GM18909 (cell line): ENCODE measurements around the gene BRME1.
A peak's percentile ranks its signal among the peaks of the same experiment; 100 is the strongest.

Source experiments
- ATAC-seq: cut with Tn5 transposase; IDR thresholded peaks from one replicate; pipeline ENCODE4 v1.9.1; 2021; ENCODE audit warnings: mild to moderate bottlenecking; ENCODE audit not compliant: unreplicated experiment, poor library complexity

Gene BRME1

DNA sequence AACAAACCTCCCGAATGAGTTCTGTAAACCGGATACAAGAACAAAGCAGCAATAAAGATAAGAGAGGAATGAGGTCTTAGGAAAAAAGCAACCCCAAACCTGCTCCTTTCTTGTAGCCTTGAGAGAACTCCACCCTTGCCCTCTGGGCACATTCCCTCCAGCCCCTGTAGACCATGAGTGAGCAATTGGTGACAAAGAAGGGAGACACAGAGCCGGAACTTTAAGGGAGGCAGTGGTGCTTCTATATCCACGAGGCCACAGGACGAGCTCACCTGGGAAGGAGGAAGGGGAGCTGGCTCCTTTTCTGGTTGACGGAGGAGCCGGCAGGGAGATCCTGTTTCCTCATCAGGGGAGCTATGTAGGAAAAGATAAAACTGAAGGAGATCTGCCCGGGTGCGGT is 13.0 kb downstream of the BRME1 start:
- ATAC-seq = no peak

DNA sequence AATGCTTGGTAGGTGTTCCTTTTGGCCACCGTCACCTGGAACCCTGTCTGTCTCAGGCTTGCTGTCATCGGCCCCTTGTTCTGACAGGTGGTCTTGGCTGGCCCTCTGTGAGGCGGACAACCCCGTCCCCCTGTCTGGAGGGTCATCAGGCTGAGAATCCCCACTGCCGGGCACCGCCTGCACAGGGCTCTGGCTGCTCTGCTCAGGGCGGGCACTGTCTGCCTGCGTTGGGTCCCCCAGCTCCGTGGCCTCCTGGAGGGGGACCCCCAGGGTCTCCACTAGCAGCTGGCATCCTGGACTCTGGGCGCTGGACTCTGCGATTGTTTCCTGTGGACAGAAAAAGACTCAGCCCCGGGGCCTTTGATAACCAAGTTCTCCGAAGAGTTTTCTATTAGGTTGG is 15.8 kb downstream of the BRME1 start:
- ATAC-seq = no peak

DNA sequence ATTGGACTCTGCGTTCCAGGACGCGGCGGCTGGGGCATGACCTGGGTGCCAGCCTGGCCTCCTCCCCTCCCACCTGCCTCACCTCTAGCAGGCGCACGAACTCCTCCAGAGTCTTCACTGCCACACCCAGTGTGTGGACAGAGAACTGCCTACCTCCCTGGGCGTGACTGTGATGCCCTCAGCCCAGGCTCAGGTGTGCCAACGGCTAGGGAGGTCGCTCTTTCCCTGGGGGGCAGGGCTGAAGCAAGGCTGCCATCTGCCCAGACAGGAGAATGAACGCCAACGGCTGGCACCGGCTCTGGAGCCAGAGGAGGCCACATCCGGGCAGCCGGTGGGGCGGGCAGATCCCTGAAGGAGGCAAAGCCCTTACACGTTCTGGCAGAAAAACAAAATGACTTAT is 17.6 kb downstream of the BRME1 start:
- no peak for ATAC-seq

DNA sequence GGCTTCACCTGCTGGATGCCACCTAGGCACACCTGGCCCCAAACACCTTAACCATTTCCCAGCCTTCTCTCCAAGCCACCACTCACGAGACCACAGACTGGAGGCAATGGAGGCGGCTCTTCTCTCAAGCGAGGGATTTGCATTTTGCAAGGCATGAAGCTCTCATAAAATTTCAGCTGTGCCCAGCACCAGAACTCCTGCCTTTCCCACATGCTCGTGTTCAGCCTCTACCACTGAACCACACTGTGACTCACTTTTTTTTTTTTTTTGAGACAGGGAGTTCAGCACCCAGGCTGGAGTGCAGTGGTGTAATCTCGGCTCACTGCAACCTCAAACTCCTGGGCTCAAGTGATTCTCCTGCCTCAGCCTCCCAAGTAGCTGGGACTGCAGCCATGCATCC is 18.4 kb downstream of the BRME1 start:
- ATAC-seq = no peak

DNA sequence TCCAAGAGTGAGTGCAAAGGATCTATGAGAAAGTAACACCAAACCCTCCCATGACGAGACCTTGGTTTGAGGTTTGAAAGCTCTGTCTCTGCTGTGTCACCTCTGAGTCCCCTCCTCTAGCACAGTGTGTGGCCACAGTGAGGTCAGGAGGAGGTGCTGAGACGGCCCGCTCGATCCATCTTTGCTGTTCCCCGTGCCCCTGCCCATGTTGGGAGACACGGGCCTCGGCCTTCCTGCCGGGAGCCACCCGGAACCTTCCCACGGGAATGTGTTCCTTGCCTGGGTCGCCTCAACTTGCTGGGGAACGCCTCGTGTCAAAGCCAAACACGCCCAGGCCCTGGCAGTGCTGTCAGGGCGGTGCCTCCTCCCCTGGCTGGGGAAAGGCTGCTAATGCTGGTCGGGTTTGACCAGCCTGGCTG is 18.9 kb downstream of the BRME1 start:
- ATAC-seq = no peak

DNA sequence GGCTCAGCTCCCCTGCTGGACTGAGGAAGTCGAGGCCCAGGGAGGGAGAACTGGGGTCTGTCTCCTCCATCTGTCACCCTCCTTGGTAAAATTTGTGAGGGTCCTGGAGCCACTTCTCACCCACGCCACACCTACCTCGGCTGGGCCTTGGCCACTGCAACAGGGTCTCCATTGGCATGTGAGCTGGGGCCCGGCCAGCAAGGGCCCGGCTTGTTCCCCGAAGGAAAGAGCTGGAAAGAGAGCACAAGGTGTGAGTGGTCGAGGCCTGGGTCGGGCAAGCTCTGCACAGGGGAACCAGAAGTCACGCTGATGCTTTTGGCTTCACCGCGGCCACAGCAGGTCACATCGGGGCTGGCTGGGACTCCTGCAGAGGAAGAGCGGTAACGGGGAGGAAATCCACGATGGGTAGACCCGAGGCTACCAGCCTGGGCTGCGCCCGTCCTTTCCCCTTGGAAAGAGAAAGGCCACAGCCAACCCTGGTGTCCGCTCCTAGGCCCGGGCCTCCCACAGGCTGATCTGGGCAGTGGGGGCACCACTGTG is 20.0 kb downstream of the BRME1 start:
- ATAC-seq = no peak

DNA sequence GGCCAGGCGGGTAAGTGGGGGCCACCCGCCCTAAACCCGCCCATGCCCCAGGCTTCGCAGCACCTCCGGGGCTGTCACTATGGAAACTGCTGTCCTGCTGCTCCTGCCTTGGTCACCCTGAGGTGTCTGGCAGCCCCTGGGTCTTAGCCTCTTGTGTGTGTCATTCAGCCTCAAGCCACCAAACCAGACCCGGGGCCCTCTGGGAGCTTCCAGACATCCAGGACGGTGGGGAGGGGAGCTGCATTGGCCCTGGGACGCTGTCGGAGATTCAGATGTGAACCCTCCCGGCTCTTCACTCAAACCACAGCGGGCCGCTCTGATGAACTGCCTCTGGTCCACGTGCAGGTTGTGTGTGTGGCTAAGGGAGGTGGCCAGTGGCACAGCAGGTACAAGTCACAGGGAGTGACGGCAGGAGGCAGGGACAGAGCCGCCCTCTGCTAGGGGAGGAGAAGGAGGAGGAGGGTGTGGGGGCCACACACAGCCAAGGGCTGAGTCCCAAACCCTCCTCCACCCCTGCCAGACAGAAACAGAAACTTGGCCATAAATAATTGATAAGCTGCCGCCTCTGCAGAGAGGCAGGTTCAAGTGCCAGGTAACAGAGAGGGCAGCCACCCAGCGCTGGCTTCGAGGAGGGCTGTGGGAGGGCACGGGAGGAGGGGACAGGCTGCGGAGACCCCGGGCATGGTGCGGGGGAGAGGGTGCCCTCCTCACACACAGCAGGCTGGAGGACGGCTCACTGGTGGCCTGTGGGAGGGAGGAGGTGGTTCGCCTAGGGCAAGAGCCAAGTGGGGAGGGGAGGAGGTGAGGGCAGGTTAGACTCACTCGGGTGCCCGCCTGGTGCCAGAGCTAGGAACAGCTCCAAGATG is 21.0 kb downstream of the BRME1 start:
- ATAC-seq = no peak

DNA sequence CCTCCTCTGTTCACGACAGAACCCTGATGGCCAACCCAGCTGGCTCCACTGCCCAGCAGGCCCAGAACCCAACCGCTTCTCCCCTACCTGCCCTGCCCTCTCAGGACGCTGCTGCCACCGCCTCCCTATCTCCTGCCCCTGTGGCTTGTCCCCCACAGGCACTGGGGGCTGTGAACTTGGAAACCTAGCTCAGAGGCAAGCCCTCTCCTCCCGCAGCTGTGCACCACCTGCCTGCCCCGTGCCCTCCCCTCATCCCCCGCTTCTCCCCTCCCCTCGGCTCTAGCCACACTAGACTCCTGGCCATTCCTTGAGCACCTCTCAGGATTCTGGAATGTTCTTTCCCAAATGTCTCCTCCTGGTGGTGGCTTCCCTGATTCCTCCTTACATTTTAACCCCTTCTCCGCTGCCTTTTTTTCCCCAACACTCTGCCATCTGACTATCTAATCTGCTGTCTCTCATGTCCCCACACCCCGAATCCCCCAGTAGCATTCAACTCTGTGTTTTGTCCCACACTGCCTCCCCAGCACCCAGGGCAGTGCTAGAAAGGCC is 22.3 kb downstream of the BRME1 start:
- no peak for ATAC-seq

DNA sequence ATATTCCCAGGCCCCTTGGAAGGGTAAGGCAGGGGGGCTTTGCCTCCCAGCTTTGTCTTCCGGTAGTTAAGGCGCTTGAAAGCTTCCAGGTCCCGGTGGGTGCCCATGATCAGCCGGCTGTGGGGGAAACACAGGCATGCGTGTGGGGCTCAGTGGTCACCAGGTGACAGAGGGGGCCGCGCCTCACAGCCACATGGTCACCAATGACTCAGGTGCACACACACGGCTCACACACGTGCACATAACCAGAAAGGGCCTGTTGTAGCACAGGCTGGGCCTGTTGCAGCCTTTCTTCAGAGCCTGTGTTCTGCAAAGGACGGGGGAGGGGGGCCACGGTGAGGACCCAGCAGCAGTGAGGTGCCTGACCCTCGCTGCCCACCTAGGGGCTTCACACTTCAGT is 23.1 kb downstream of the BRME1 start:
- no peak for ATAC-seq

DNA sequence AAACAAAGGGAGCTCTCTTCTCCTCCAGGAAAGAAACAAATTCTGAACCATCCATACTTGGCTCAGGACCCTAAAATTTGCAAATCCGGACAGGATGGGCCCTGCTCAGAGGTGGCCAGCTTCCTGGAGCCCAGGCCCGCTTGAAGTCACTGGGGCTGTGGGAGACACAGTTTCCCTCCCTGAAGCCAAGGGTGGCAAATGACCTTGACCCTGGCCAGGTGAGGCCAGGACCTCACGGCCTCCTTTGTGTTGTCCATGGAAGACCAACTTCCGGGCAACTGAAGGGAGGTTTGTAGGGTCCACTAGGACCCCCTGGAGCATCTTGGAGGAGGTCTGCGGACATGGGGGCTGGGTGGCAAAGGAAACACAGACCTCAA is 23.5 kb downstream of the BRME1 start:
- no peak for ATAC-seq

DNA sequence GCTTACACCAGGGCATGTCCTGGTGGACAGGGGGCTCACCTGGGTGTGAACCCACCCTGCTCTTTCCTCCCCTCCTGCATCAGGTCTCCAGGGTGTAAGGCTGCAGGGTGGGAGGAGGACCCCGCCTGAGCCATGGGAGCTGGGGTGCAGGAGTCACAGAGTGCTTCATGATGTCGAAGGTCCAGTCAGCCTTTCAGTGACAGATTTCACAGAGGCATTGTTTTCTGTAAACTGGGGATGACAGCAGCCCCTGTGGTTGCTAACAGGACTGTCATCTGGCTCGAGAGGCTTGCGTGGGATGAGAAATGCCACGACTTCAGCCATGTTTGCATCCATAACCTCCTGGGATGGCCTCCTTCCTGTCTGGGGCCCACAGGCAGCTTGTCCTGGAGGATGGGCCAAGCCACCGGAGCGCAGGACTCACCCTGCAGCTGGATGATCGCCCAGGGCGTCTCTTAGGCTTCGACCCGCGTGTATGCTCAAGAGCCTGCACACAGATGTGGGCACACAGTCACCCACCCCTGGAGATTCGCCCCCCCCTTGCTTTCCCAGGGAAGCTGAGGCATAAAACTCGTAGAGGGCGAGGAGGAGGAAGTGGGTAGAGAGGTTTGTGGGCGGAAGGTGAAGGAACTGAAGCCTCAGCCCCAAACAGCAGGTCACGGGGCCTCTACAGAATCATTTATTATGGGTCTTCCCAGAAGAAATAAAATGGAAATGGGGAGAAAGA is 24.1 kb downstream of the BRME1 start:
- ATAC-seq = no peak

DNA sequence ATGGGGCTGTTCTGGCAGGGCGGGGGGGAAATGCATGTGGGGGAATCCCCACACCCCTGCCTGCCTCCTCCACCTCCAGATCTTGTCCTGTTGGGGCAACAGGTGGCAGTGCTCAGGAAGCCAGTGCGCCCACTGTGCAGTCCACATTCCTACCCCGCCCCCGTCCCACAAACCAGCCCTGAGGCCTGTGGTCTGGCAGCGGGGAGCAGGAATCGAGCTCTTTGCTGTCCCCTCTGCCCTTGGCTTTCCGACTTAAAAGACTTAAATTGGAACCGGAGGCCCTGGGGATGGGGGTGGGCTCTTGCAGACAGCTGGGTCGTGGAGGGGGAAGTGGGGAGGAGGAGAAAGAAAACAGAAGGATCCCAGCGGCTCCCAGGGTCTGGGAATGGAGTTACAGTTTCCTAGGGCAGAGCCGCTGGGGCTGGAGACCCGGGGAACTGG is 24.6 kb downstream of the BRME1 start:
- ATAC-seq = no peak

DNA sequence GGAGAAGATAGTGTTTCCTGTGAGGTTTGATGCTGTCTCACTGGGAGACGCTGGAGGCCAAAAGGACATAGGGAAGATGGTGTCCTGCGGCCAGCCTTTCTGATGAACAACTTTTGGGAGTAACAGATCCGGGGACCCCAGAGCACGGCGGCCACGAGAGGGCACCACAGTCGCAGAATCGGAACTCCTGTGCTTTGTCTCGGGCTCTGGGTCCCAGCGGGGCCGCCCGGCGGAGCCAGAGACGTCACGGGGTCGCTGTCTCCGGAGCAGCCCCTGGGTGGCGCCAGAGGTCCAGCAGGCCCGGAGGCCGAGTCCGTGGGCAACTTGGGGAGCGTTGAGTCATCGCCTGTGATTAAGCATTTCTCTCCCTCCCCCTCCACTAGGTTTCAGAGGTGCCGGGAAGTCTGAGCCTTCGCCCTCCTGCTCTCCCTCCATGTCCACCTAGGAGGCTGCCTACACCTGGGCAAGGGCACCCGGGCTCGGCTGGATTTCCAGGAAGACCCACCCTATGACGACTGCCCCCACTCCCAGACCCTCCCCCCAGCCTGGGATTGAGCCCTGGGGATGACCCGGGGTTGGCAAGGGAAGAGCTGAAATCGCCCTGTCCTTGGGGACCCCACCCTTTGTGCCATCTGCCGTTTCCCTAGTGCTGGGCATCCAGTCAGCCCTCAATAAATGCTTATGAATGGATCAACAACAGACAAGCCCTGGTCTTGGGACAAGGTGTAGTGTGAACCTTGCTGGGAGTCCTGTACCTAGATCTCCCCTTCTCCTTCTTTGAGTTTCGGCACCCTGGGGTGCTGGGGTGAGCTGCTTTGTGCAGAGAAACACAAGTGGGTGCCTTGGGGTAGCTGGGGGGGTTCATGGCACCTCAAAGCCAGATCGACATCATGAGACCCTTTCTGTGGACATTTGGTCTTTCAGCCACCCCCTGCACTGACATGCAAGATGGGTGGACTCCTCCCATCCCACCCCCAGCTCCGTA is 25.6 kb downstream of the BRME1 start:
- ATAC-seq = peak; percentile 81

DNA sequence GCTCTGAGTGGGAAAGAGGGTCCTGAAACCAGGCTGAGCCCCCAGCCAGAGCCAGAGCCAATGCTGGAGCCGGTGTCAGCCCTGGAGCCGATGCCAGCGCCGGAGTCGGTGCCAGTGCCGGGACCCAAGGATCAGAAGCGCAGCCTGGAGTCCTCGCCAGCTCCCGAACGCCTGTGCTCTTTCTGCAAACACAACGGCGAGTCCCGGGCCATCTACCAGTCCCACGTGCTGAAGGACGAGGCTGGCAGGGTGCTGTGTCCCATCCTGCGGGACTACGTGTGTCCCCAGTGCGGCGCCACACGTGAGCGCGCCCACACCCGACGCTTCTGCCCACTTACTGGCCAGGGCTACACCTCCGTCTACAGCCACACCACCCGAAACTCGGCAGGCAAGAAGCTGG is 28.6 kb downstream of the BRME1 start:
- no peak for ATAC-seq

DNA sequence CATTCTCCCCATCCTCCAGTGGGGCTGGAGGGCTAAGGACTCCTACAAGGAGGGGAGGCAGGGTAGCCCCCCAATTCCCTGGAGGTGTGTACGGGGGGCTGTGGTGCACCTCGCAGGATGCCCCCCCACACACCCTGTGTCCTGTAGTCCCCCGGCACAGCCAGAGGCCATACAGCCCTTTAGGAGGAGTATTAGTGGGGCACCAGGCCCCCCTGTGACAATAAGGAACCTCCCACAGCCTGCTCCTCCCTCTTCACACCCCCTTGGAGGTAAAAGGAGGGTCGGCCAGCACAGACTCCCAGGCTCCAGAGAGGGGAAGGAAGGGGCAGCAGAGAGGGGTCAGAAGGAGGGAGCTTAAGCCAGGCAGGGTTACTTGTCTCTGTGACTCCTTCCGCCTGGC is 29.1 kb downstream of the BRME1 start, which contains the start of gene NANOS3:
Gene NANOS3, plus strand, starts transcription at position 301 of the 400 bp plus-strand sequence. CDS start 115 bp downstream, outside the sequence.
- no peak for ATAC-seq

DNA sequence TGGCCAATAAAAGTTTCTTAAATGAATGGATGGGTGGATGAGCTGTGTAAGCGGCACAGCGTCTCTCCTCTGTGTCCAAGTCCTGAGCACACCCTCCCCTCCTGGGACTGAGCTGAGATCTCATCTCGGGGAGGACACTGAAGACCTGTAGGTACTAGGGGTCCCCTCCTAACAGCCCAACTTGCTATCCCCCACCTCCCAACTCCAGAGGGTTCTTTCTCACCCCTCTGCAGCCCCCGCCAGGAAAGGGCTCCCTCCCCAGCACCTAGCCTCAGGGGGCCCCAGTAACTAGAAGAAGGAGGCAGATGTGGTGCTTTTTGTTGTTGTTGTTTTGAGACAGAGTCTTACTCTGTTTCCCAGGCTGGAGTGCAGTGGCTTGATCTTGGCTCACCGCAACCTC is 30.1 kb downstream of the BRME1 start:
- no peak for ATAC-seq

DNA sequence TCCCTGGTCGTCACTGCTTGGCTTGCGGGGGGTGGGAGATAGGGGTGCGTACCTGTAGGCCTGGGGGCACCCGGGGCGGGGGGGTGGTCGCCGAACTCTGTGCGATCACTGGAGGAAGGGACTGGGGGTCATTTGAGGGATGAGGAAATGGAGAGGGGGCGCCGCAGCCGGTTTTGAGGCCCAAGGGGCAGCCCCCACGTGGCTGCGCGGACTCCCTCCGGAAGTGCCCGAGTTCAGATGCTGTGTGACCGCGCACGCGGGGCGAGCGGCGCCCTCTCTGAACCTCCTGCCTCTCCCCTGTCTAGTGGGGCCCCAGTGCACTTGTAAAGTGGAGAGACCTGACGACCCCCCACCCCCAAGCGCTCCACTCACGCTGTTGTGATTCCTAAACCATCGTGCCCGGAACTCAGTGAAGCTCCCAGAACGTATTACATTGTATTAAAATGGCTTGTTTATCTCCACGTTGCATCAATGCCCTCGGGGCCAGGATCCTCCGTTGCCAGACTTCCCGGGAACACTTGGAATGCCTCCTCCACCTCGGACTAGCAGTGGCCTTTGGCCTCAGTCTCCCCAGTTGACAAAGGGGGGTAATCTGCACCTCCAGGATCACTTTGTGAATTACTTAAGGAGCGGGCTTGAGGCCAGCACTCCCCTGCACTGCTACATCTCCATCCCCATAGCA is 31.9 kb downstream of the BRME1 start:
- ATAC-seq = no peak

DNA sequence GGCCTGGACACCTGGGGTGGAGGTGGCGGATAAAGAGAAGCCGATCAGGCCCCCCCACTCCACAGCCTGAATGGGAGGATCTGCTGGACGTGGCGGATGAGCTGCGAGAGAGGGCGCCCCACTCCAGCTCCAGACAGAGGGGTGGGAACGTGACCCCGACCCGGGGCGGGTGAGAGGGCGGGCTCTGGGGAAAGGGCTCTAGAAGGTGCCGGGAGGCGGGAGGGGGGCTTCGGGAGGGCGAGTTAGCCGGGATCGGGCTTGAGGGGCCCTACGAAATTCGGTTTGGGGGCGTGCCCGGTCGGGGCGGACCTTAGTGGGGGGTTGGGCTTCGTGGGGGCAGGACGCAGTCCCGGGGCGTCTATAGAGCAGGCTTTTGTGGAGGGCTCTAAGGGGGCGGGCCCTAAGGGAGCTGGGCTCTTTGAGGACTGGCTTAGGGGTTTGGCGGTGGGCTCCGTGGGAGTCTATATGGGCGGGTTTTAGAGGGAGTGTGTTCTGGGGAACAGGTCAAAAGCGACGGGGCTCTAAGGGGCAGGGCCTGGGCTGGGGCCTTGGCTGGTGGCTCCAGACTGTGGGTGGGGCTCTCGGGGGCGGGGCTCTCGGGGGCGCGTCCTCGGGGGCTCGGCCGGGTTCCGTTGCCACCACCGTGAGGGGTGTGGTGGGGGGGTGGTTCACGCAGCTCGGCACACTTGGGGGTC is 33.1 kb downstream of the BRME1 start:
- no peak for ATAC-seq

DNA sequence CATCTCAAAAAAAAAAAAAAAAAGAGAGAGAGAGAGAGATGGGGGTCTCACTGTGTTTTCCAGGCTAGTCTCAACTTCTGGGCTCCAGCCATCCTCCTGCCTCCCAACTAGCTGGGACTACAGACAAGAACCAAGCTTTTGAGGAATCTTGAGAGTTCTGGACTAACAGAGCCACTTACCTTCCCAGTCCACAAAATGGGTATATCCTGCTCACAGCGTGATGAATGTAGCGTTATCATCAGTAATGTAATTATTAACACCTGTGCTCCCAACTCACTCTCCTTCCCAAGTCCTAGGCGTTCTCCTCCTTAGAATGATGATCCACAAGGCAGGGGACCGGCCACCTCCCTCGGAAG is 33.6 kb downstream of the BRME1 start:
- ATAC-seq = no peak
